GM12891 (cell line): Measurements from ENCODE around the gene GNB1L.

Source experiments
- POLR2A ChIP-seq: IDR thresholded peaks from 2 replicates; pipeline ENCODE4 v1.6.1; 2011; ENCODE audit warnings: low read depth, low read length, control low read depth
- POLR2AphosphoS5 ChIP-seq: IDR thresholded peaks from 2 replicates; pipeline ENCODE4 v1.6.1; 2011; ENCODE audit warnings: low read depth, low read length, control low read depth
- SPI1 ChIP-seq: IDR thresholded peaks from 2 replicates; pipeline ENCODE4 v1.6.1; 2011; ENCODE audit warnings: low read depth, low read length, control low read depth
- TAF1 ChIP-seq: IDR thresholded peaks from 2 replicates; pipeline ENCODE4 v1.6.1; 2011; ENCODE audit warnings: low read depth, low read length, control low read depth

DNA sequence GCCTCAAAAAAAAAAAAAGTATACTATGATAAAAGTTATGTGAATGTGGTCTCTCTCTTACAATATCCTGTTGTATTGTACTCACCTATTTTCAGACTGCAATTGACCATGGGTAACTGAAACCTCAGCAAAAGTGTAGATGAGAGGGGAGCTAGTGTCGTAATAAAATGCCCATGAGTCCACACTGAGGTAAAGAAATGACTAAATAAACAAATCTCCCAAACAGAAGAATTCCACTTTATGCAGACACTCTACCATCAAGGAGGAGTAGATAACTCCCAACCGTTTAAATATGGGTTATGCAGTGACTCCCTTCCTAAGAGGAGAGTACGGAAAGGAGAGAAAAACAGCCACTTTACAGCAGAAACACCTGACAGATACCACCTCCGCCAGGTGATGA lies 14.6 kb downstream of the GNB1L start:
- TF ChIP-seq POLR2A (no peak), TAF1 (no peak), POLR2AphosphoS5 (no peak), SPI1 (no peak)
